GM12878 (cell line): ENCODE measurements around the gene WWOX. TPM values are rescaled to one million over a fixed set of nuclear protein-coding genes. Genes with fewer than 3 reads are reported as not detected.

Source experiments
- ATAC-seq: fragments of 200-7000 bp; cut with Tn5 transposase; 3 replicates; pipeline ENCODE4 v1.9.1; 2020; ENCODE audit warnings: mild to moderate bottlenecking, moderate library complexity
- BruUV-seq: library from RNA; stranded (reverse); fragments of 400-500 nt; replicated peaks from 2 replicates; lab custom pipeline; 2021; lab: Mats Ljungman, UMichigan
- CTCF ChIA-PET: fragments of 300-600 bp; sonication (Branson Sonifier 250); formaldehyde crosslinking; extraction: SDS; loops from one replicate; lab custom pipeline; 2021; ENCODE audit warnings: inconsistent platforms; lab: Yijun Ruan, JAX
- POLR2A ChIA-PET: fragments of 350-600 bp; formaldehyde crosslinking; extraction: SDS; loops from one replicate; lab custom pipeline; 2021; ENCODE audit warnings: inconsistent platforms; lab: Charles Lee
- RAD21 ChIA-PET: fragments of 300-600 bp; sonication (Branson Sonifier 250); formaldehyde crosslinking; loops from one replicate; lab custom pipeline; 2023; ENCODE audit warnings: antibody characterized with exemption; ENCODE audit not compliant: unreplicated experiment; lab: Charles Lee
- SMC1A ChIA-PET: fragments of 300-600 bp; sonication (Branson Sonifier 250); formaldehyde crosslinking; loops from one replicate; lab custom pipeline; 2023; ENCODE audit not compliant: unreplicated experiment, uncharacterized antibody; lab: Charles Lee
- DNase-seq: peaks from one replicate; pipeline ENCODE4 v3.0.0-alpha.2; 2011; ENCODE audit warnings: low read depth, low spot score
- FAIRE-seq: peaks from 3 replicates; lab custom pipeline; 2011; peaks lifted over from hg19 to GRCh38; lab: Jason Lieb, UNC
- H2AFZ ChIP-seq: 2 replicates; pipeline ENCODE4 v1.6.0; 2011; ENCODE audit warnings: low read depth, low read length, control low read depth; ENCODE audit not compliant: control insufficient read depth
- H3K27ac ChIP-seq: 2 replicates; pipeline ENCODE4 v1.5.1; 2011; ENCODE audit warnings: control low read depth; ENCODE audit not compliant: control insufficient read depth, insufficient read depth
- H3K27me3 ChIP-seq, 2 experiments: replicated peaks in 1 of 2; 2 replicates each; pipeline versions ENCODE4 v1.6.0 to v1.6.1; 2011; ENCODE audit warnings: low read length in 1 of 2; ENCODE audit not compliant: control insufficient read depth in 2 of 2, insufficient read depth in 2 of 2
- H3K36me3 ChIP-seq, 2 experiments: 2 replicates each; pipeline ENCODE4 v1.5.1; 2011; ENCODE audit warnings: low read length in 1 of 2; ENCODE audit not compliant: control insufficient read depth in 2 of 2, insufficient read depth in 2 of 2
- H3K4me1 ChIP-seq: 2 replicates; pipeline ENCODE4 v1.6.1; 2011; ENCODE audit warnings: mild to moderate bottlenecking, low read length, moderate library complexity, mixed read lengths; ENCODE audit not compliant: control insufficient read depth, insufficient read depth
- H3K4me2 ChIP-seq: 2 replicates; pipeline ENCODE4 v1.6.0; 2011; ENCODE audit warnings: control low read depth; ENCODE audit not compliant: control insufficient read depth, insufficient read depth
- H3K4me3 ChIP-seq: fragments of 200-600 bp; sonication (generic); 2 replicates; pipeline ENCODE4 v1.5.1; 2016
- H3K79me2 ChIP-seq: 2 replicates; pipeline ENCODE4 v1.6.0; 2011; ENCODE audit warnings: low read length; ENCODE audit not compliant: control insufficient read depth, insufficient read depth
- H3K9ac ChIP-seq: 2 replicates; pipeline ENCODE4 v1.8.0; 2011; ENCODE audit warnings: low read length, control low read depth, mixed read lengths; ENCODE audit not compliant: control insufficient read depth, insufficient read depth
- H3K9me3 ChIP-seq: replicated peaks from 3 replicates; pipeline ENCODE4 v1.5.1; 2011; ENCODE audit warnings: mild to moderate bottlenecking, low read length; ENCODE audit not compliant: control insufficient read depth, insufficient read depth
- H4K20me1 ChIP-seq: 2 replicates; pipeline ENCODE4 v1.6.0; 2011; ENCODE audit not compliant: control insufficient read depth, insufficient read depth
- CBX3 ChIP-seq: fragments of 200-600 bp; sonication (generic); IDR thresholded peaks from 2 replicates; pipeline ENCODE4 v1.6.1; 2016; ENCODE audit warnings: low read depth, borderline replicate concordance
- ESRRA ChIP-seq: IDR thresholded peaks from 2 replicates; pipeline ENCODE4 v1.6.1; 2012; ENCODE audit warnings: mild to moderate bottlenecking, low read length, improper control_type of control experiment
- NFYA ChIP-seq: IDR thresholded peaks from 2 replicates; pipeline ENCODE4 v1.6.1; 2011; ENCODE audit warnings: low read depth, mild to moderate bottlenecking, low read length, improper control_type of control experiment, borderline replicate concordance
- PBX3 ChIP-seq: IDR thresholded peaks from 2 replicates; pipeline ENCODE4 v1.6.1; 2011; ENCODE audit warnings: mild to moderate bottlenecking, low read depth, low read length, moderate library complexity; ENCODE audit not compliant: insufficient replicate concordance
- RELA ChIP-seq: fragments of 450-650 bp; IDR thresholded peaks from 2 replicates; pipeline ENCODE4 v1.8.0; 2014; ENCODE audit warnings: borderline replicate concordance; ENCODE audit not compliant: partially characterized antibody
- TCF7 ChIP-seq: IDR thresholded peaks from 2 replicates; pipeline ENCODE4 v1.6.1; 2014; ENCODE audit warnings: antibody characterized with exemption, borderline replicate concordance
- ZNF207 ChIP-seq: fragments of 450-650 bp; IDR thresholded peaks from 2 replicates; pipeline ENCODE4 v1.6.1; 2014; ENCODE audit warnings: antibody characterized with exemption, mild to moderate bottlenecking, borderline replicate concordance
- whole genome bisulfite sequencing: methylation state at CpG from one replicate; pipeline ENCODE4 v1.1.6; 2016; ENCODE audit warnings: low lambda C conversion rate; ENCODE audit not compliant: insufficient replicate concordance, insufficient coverage; ENCODE audit errors: missing lambda C conversion rate; 5-methylcytosine and 5-hydroxymethylcytosine counted together
- in situ Hi-C: fragments of 300-500 bp; cut with MboI; formaldehyde crosslinking; loops from 9 replicates; pipeline ENCODE4 v1.14.3; 2018; ENCODE audit warnings: mixed read lengths
- intact Hi-C: fragments of 100-400 bp; cut with micrococcal nuclease; formaldehyde crosslinking; loops from one replicate; pipeline ENCODE4 v1.14.2; 2022; ENCODE audit not compliant: unreplicated experiment
- polyA plus RNA-seq, 11 experiments: library from polyadenylated mRNA; depleted of rRNA in 4 of 11; unstranded in 6 of 11; stranded (reverse) in 5 of 11; fragments of >200 nt; fragmentation: Nextera tagmentation in 4 of 11; fragmentation: Illumina TruSeq in 1 of 11; extraction: Ambion mirVana in 4 of 11; extraction: Trizol in 1 of 11; gene quantifications; 1 replicate in 1 of 11; 2 replicates in 10 of 11; pipeline versions ENCODE4 v1.2.1 to v1.2.3, GENCODE V29; 2011 to 2016; ENCODE audit warnings: inconsistent platforms in 2 of 11, missing spikeins in 2 of 11, low read depth in 1 of 11
- total RNA-seq, 4 experiments: library from RNA; depleted of rRNA in 3 of 4; stranded (reverse); fragments of >200 nt in 3 of 4; fragmentation: Illumina TruSeq in 1 of 4; extraction: Trizol in 1 of 4; gene quantifications; 2 replicates each; pipeline versions ENCODE4 v1.2.1 to v1.2.3, GENCODE V29; 2013 to 2021

WWOX gene
- total and polyA plus RNA-seq, 10 of the 15 experiments (the other 5 are each of a cell fraction or from before 2014, with no cell fraction given): 2.8 to 24.4 (median 17.8) TPM

DNA sequence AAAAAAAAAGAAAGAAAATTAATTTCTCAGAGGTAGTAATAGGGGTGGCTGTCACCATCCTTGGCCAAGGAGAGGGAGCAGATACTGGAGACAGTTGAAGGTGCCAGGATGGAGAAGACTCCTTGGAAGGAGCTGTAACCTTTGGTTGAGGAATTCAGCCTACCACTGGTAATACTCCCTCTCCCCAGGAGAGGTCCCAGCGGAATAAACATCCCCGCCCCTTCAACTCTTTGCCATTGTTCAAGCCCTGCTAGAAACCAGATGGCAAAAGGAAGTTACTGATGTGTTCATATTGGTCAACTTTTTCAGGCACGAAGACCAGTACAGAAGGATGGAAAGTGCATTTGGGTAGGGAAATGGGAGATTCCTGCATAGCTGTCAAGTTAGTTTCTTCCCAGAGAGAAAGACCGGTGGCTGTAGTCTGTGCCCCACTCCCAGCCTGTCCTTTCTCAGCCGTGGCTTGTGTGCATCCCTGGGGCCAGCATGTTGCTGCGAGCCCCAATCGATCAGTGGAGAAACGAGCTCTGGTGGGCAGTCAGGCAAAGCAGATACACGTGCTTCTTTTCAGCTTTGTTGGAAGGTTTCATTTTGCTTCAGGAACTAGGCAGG lies 889.0 kb downstream of the WWOX start:
- no peak overlapping the region for H3K4me3 ChIP-seq
- ATAC-seq: no peak
- peaks cover 17% of the 10 kb centered on the region for H3K4me1 ChIP-seq
- no peaks in the 10 kb centered on the region for H3K27me3 ChIP-seq
- H3K79me2 ChIP-seq: no peaks in the 10 kb centered on the region
- H4K20me1 ChIP-seq: no peaks in the 10 kb centered on the region
- intact Hi-C loops: no loop called here
- no peaks in the 10 kb centered on the region for H3K36me3 ChIP-seq
- RAD21 ChIA-PET: no interaction called here
- no peak overlapping the region for H3K9ac ChIP-seq
- H3K9me3 ChIP-seq: no peaks in the 10 kb centered on the region
- no peak overlapping the region for H3K4me2 ChIP-seq
- H2AFZ ChIP-seq: no peak overlapping the region
- TF ChIP-seq ZNF207: no peak
- no peak for TF ChIP-seq RELA
- no peak for TF ChIP-seq NFYA
- TF ChIP-seq PBX3: no peak
- no peak for TF ChIP-seq ESRRA
- no peak for TF ChIP-seq TCF7
- no peak for TF ChIP-seq CBX3
- TF ChIP-seq, all 136 proteins: peak for 0
- WGBS: 53% methylated on average over 9 of the region's 9 CpGs
- DNase-seq (no peak), FAIRE-seq (no peak)
- in situ Hi-C loops: no loop called here
- ChIA-PET CTCF (interaction anchor here (0.7 to 1.2 kb wide), 4 partner anchors 13 to 411 kb away, joined by 3 to 4 read pairs (median 3); no protein-coding TSS in a partner anchor), SMC1A (interaction anchor here (0.7 kb wide), 1 partner anchor 27 kb away, joined by 3 read pairs; no protein-coding TSS in a partner anchor), POLR2A (no interaction called here)
- BruUV-seq: no TSS peak
- H3K27ac ChIP-seq: no peak overlapping the region
